Neutrophil (primary cell): Measurements from ENCODE around the gene ASB6.

ENCODE experiments used
- H3K27ac ChIP-seq: fragments of 200-600 bp; sonication (generic); 2 replicates; pipeline ENCODE4 v1.5.1; 2016; ENCODE audit warnings: mild to moderate bottlenecking, moderate library complexity
- H3K27me3 ChIP-seq: fragments of 200-600 bp; sonication (generic); 2 replicates; pipeline ENCODE4 v1.6.0; 2016; ENCODE audit warnings: mild to moderate bottlenecking
- H3K36me3 ChIP-seq: fragments of 200-600 bp; sonication (generic); 2 replicates; pipeline ENCODE4 v1.5.1; 2017
- H3K4me1 ChIP-seq, 2 experiments: fragments of 200-600 bp in 1 of 2; sonication (generic) in 1 of 2; 1 replicate in 1 of 2; 2 replicates in 1 of 2; pipeline versions ENCODE4 v1.5.1 to v1.6.1; 2013 to 2016; ENCODE audit warnings: low read depth in 1 of 2, low read length in 1 of 2, mild to moderate bottlenecking in 1 of 2, moderate library complexity in 1 of 2; ENCODE audit not compliant: control insufficient read depth in 1 of 2, insufficient read depth in 1 of 2
- H3K4me3 ChIP-seq, 2 experiments: fragments of 200-600 bp in 1 of 2; sonication (generic) in 1 of 2; 1 replicate in 1 of 2; 2 replicates in 1 of 2; pipeline ENCODE4 v1.5.1; 2013 to 2016; ENCODE audit warnings: low read depth in 1 of 2, low read length in 1 of 2, mild to moderate bottlenecking in 1 of 2, moderate library complexity in 1 of 2
- H3K9me3 ChIP-seq: fragments of 200-600 bp; sonication (generic); 2 replicates; pipeline ENCODE4 v1.5.1; 2016
- TF ChIP-seq, protein P1 (sequence below): fragments of 200-600 bp; sonication (generic); IDR thresholded peaks from 2 replicates; pipeline ENCODE4 v1.5.1; 2016; ENCODE audit warnings: antibody characterized with exemption

ASB6 gene

DNA sequence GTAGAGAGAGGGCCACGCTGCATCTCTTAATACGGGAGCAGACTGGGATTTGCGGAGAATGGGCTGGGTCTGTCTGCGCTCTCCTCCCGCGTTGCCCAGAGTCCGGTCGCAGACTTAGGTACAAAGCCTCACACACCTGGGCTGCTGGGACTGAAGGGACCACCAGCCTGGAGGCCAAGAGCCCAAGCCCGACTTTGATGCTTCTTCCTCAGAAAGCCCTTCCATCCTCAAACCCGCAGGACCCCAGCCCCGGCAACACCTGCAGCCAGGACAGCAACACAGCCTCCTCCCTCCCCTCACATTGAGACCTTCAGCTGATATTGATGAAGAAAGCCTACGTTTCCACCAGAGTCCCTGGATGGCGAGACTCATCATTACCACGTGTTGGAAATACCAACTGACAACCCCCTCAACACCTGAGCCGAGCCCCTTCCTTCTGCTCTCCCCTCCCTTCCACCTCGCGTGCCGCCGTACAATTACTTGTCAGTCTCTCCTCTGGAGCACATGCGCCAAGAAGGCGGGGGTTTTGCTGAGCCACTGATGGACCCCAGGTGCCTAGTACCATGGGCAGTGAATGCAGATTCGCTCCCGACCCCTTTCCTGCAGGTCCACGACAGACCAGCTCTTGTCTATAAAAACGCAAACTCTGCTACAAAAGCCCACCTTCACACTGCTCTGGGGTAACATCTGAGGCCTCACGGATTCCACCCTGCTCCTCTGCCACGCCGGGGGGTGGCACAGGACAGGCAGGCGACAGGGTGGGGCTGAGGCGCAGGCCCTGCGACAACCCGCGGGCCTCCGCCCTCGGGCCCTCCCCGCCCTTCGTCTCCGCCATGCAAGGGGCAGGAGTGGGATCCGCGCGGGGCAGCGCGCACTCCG lies 841 bp downstream of the ASB6 start:
- Histone ChIP-seq H3K4me1 (peaks cover 22 to 26% of the 10 kb centered on the region in 2 experiments), H3K27me3 (no peaks in the 10 kb centered on the region), H3K9me3 (no peaks in the 10 kb centered on the region), H3K4me3 (peak overlapping the region; percentile 76 to 83), H3K36me3 (peaks cover 34% of the 10 kb centered on the region), H3K27ac (peak overlapping the region; percentile 86)
- TF ChIP-seq, protein P1, sequence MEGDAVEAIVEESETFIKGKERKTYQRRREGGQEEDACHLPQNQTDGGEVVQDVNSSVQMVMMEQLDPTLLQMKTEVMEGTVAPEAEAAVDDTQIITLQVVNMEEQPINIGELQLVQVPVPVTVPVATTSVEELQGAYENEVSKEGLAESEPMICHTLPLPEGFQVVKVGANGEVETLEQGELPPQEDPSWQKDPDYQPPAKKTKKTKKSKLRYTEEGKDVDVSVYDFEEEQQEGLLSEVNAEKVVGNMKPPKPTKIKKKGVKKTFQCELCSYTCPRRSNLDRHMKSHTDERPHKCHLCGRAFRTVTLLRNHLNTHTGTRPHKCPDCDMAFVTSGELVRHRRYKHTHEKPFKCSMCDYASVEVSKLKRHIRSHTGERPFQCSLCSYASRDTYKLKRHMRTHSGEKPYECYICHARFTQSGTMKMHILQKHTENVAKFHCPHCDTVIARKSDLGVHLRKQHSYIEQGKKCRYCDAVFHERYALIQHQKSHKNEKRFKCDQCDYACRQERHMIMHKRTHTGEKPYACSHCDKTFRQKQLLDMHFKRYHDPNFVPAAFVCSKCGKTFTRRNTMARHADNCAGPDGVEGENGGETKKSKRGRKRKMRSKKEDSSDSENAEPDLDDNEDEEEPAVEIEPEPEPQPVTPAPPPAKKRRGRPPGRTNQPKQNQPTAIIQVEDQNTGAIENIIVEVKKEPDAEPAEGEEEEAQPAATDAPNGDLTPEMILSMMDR, result no peak

DNA sequence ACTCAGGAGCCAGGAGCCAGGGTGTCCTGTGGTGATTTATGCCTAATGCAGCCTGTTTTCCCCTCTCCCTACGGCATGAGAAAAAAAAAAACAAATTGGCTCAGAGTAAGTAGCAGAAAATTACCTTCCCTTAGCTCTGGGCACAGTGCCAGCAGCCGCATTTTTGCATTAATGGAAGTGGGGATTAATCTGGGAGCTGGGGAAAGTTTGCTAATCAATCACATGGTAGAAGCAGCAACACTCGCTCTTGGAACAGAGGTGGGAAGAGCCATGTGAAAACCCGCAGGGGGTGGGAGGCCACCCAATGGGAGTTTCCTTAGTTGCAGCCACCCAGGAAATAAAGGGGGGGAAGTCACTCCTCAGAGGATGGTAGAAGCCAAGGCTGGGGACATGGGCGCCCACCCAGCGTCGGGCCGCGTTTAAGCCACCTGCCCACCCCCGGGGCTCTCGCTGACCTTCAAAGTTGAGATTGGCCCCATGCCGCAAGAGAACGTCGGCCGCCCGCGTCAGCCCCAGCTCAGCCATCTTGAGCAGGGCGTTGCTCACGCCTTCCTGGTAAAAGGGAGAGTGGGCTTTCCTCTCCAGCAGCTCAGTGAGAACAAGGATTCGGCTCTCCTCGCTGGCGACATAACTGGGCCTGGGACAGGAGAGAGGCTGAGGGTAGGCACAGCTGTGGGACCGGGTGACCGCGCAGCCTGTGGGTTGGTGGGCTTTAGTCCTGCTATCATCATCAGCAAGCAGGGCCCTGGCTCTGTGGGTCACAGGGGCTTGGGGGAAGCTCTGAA lies 1.7 kb downstream of the ASB6 start:
- H3K27ac ChIP-seq, result no peak overlapping the region
- peaks cover 22 to 26% of the 10 kb centered on the region in 2 experiments for H3K4me1 ChIP-seq
- TF ChIP-seq, protein P1, result no peak
- peak overlapping the region in 1 of 2 experiments; percentile 76 for H3K4me3 ChIP-seq
- no peaks in the 10 kb centered on the region for H3K27me3 ChIP-seq
- no peaks in the 10 kb centered on the region for H3K9me3 ChIP-seq
- peaks cover 43% of the 10 kb centered on the region for H3K36me3 ChIP-seq

DNA sequence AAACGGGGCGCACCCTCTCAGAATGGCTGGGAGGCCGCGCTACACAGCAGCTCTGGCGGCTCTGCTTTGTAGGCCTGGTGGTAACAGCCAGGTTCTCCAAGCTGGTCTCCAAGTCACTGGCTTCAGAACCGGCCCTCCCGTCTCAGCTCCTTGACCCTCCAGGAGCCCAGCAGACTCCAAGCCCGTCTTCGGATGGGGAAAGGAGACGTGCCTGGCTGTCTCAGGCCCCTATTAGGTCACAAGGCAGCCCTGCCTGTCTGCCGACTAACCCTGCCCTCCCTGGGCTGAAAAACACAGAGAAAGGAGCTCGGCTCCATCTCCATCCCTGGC lies 2.2 kb downstream of the ASB6 start:
- Histone ChIP-seq H3K9me3 (no peaks in the 10 kb centered on the region), H3K4me3 (no peak overlapping the region), H3K4me1 (peaks cover 22 to 26% of the 10 kb centered on the region in 2 experiments), H3K27ac (no peak overlapping the region), H3K27me3 (no peaks in the 10 kb centered on the region), H3K36me3 (peaks cover 48% of the 10 kb centered on the region)
- TF ChIP-seq, protein P1, result no peak

DNA sequence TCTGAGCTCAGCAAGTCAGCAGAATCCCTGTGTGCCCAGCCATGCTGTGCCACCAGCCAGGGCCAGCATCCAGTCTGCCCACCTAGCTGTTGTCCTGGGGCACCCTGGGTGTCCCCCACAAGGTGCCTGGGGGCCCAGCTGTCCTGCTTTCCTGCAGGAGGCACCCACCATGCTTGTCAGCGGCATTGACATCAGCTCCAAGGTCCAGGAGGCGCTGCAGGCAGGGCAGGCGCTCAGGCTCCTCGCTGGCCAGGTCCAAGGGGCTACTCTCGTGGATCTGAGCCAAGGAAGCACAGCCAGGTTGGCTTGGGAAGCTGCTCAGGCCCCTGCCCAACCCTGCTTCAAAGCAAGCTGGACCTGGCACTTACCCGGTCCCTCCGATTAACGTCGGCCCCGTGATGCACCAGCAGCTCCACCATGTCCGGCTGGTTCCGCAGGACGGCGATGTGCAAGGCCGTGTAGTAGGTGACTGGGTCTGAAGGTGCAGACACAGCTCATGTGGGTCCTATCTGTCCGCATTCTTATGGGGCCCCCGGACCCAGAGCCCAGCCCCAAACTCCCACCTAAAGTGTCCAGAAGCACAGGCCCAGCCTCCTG lies 2.8 kb downstream of the ASB6 start:
- Histone ChIP-seq H3K4me1 (peaks cover 22 to 26% of the 10 kb centered on the region in 2 experiments), H3K36me3 (peaks cover 54% of the 10 kb centered on the region), H3K4me3 (no peak overlapping the region), H3K27ac (no peak overlapping the region), H3K9me3 (no peaks in the 10 kb centered on the region), H3K27me3 (no peaks in the 10 kb centered on the region)
- TF ChIP-seq, protein P1, result no peak

DNA sequence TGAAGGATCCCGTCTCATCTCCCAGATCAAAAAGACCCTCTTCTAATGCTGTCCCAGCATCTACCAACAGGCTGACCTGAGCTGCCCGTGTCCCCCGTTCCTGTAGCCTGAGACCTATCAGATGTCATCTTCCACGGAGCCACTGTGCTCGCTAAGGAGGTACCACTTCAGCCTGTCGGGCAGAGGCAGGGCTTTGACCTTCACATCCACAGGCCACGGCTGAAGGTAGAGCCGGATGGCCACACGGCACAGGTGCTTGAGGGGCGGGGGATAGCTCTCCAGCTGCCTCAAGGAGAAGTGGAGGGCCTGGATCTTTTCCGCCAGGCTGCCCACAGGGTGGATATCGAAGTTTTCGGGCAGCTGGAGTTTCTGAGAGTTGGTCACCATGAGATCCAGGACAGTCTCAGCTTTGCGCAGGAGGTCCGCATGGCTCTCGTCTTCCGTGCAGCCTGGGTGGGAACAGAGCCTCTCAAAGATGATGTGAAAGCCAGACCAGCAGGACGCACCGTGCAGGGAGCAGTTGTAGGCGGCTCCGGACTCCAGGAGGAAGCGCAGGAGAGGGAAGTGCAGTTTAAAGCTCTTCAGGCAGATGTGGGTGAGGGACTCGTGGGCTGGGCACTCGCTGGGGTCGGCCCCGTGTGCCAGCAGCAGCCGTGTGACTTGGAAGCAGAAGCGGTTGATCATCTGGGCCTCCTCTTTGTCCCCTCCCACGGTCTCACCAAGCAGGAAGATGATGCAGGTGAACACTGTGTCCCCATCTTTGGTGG lies 4.1 kb downstream of the ASB6 start:
- H3K27ac ChIP-seq, result no peak overlapping the region
- TF ChIP-seq, protein P1, result no peak
- H3K9me3 ChIP-seq, result no peaks in the 10 kb centered on the region
- H3K4me3 ChIP-seq, result no peak overlapping the region
- H3K27me3 ChIP-seq, result no peaks in the 10 kb centered on the region
- peaks cover 22 to 26% of the 10 kb centered on the region in 2 experiments for H3K4me1 ChIP-seq
- H3K36me3 ChIP-seq, result peaks cover 65% of the 10 kb centered on the region
